ENCODE measurements around the gene DLGAP1. TPM values are rescaled to one million over a fixed set of nuclear protein-coding genes. Genes with fewer than 3 reads are reported as not detected.
A peak's percentile ranks its signal among the peaks of the same experiment; 100 is the strongest.

The DLGAP1 gene
- total RNA-seq, 4 donors from 2014 or later: 1.2 to 1.4 (median 1.4) TPM

- H3K27me3 ChIP-seq: no peaks in the 10 kb centered on the region
- H3K9me3 ChIP-seq: no peaks in the 10 kb centered on the region
- TF ChIP-seq POLR2AphosphoS5 (IDR thresholded peaks at IDR 0.05): no peak
- no peak for TF ChIP-seq POLR2A (IDR thresholded peaks at IDR 0.05; ENCODE audit: low read depth)
- no peak for TF ChIP-seq EP300 (IDR thresholded peaks at IDR 0.05)
- TF ChIP-seq CTCF (IDR thresholded peaks at IDR 0.05): no peak
- intact Hi-C loops (cut with DNase I): no loop called here
- H3K27ac ChIP-seq (replicated peaks in 1 of 4): peak overlapping the region in 1 of 4 donors; percentile 36
- no peak for DNase-seq (ENCODE audit: extremely low spot score)
- H3K36me3 ChIP-seq: no peaks in the 10 kb centered on the region
- WGBS: 33% methylated on average over 4 of the region's 4 CpGs
- peaks cover 0 to 5% (median 2%) of the 10 kb centered on the region in 4 donors for H3K4me1 ChIP-seq
- peak overlapping the region in 2 of 4 donors; percentile 7 to 26 for H3K4me3 ChIP-seq
Measured at GRCh38 chr18:4264347-4264791, 190.7 kb downstream of the DLGAP1 start.

GRCh38 chr18:4260107-4260506, 195.0 kb downstream of the DLGAP1 start:
- TF ChIP-seq POLR2AphosphoS5 (IDR thresholded peaks at IDR 0.05): no peak
- no peak for TF ChIP-seq CTCF (IDR thresholded peaks at IDR 0.05)
- TF ChIP-seq EP300 (IDR thresholded peaks at IDR 0.05): no peak
- no peak for TF ChIP-seq POLR2A (IDR thresholded peaks at IDR 0.05; ENCODE audit: low read depth)
- no peak overlapping the region for H3K4me3 ChIP-seq
- no peak for DNase-seq (ENCODE audit: extremely low spot score)
- H3K9me3 ChIP-seq: no peaks in the 10 kb centered on the region
- H3K27ac ChIP-seq (replicated peaks in 1 of 4): no peak overlapping the region
- H3K36me3 ChIP-seq: no peaks in the 10 kb centered on the region
- intact Hi-C loops (cut with DNase I): no loop called here
- H3K27me3 ChIP-seq: no peaks in the 10 kb centered on the region
- WGBS: 91% methylated on average over 3 of the region's 3 CpGs
- peaks cover 0 to 5% (median 2%) of the 10 kb centered on the region in 4 donors for H3K4me1 ChIP-seq

GRCh38 chr18:4256766-4257417, 198.2 kb downstream of the DLGAP1 start:
- no peaks in the 10 kb centered on the region for H3K4me1 ChIP-seq
- no peaks in the 10 kb centered on the region for H3K36me3 ChIP-seq
- no peaks in the 10 kb centered on the region for H3K27me3 ChIP-seq
- 55% methylated on average over 7 of the region's 7 CpGs for WGBS
- no peak overlapping the region for H3K4me3 ChIP-seq
- TF ChIP-seq CTCF (IDR thresholded peaks at IDR 0.05) (no peak), POLR2AphosphoS5 (IDR thresholded peaks at IDR 0.05) (no peak)
- no peaks in the 10 kb centered on the region for H3K9me3 ChIP-seq
- DNase-seq (ENCODE audit: extremely low spot score): no peak
- no peak overlapping the region for H3K27ac ChIP-seq (replicated peaks in 1 of 4)
- intact Hi-C loops (cut with DNase I): no loop called here

- no peak for DNase-seq (ENCODE audit: extremely low spot score)
- Histone ChIP-seq H3K27ac (replicated peaks in 1 of 4) (no peak overlapping the region), H3K4me1 (no peaks in the 10 kb centered on the region), H3K9me3 (no peaks in the 10 kb centered on the region), H3K36me3 (no peaks in the 10 kb centered on the region), H3K4me3 (no peak overlapping the region), H3K27me3 (no peaks in the 10 kb centered on the region)
- intact Hi-C loops (cut with DNase I): no loop called here
- whole genome bisulfite sequencing: 73% methylated on average over 7 of the region's 7 CpGs
- TF ChIP-seq EP300 (IDR thresholded peaks at IDR 0.05): no peak
Measured at GRCh38 chr18:4254840-4255239, 200.3 kb downstream of the DLGAP1 start.

- Histone ChIP-seq H3K27ac (replicated peaks in 1 of 4) (no peak overlapping the region), H3K27me3 (no peaks in the 10 kb centered on the region), H3K4me3 (no peak overlapping the region), H3K36me3 (no peaks in the 10 kb centered on the region), H3K9me3 (no peaks in the 10 kb centered on the region), H3K4me1 (no peaks in the 10 kb centered on the region)
- no peak for TF ChIP-seq POLR2AphosphoS5 (IDR thresholded peaks at IDR 0.05)
- no peak for TF ChIP-seq POLR2A (IDR thresholded peaks at IDR 0.05; ENCODE audit: low read depth)
- no peak for TF ChIP-seq CTCF (IDR thresholded peaks at IDR 0.05)
- no peak for TF ChIP-seq EP300 (IDR thresholded peaks at IDR 0.05)
- 90% methylated on average over 4 of the region's 4 CpGs for WGBS
- no peak for DNase-seq (ENCODE audit: extremely low spot score)
- intact Hi-C loops (cut with DNase I): no loop called here
Measured at GRCh38 chr18:4252829-4253228, 202.3 kb downstream of the DLGAP1 start.
